HL-60 (cell line): ENCODE measurements around the gene GCNT1.

Source experiments
- CTCF ChIP-seq: IDR thresholded peaks from one replicate; pipeline ENCODE4 v1.5.1; 2011; ENCODE audit warnings: low read length, control low read depth, inconsistent platforms; ENCODE audit not compliant: insufficient read depth
- REST ChIP-seq: IDR thresholded peaks from 2 replicates; pipeline ENCODE4 v1.6.1; 2012; ENCODE audit warnings: low read depth; ENCODE audit not compliant: insufficient replicate concordance

GRCh38 chr9:76500061-76500460, 41.1 kb downstream of the GCNT1 start:
- no peak for TF ChIP-seq REST
- no peak for TF ChIP-seq CTCF
